ENCODE results near the gene KIF21B. TPM values are rescaled to one million over a fixed set of nuclear protein-coding genes. Genes with fewer than 3 reads are reported as not detected.

The KIF21B gene
- total and polyA plus RNA-seq, 7 donors, result 0.28 to 18.4 (median 0.81) TPM

DNA sequence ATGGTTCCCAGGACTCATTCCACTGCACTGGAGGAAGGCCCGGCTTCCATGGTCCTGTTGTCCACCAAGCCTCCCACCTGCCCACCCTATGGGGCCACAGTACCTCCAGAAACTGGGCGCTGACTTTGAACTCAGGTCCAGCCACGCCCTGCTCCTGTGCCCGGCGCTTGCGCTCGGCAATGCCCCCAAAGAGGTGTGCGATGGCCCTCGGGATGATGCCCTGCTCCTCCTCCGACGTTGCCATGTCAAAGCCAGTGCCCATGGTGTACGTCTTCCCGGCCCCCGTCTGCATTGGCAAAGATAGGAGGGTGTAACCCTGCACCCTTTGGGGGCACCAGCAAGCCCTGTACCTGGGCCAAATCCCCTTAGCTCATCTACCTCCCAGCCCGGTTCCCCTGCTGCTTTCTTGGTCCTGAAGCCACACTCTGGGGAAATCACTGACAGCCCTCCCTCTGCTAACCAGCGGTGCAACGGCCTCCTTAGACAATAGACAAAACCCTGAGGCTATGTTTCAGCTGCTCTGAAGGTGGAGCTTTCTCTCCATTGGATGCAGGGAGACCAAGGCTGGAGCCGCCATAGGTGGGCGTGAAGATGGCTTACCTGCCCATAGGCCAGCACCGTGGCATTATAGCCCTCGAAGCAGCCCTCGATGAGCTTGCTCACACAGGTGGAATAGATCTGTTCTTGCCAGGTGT, 14.7 kb downstream of the KIF21B start:
- no peak for TF ChIP-seq POLR2AphosphoS5 (IDR thresholded peaks at IDR 0.05)
- TF ChIP-seq POLR2A (IDR thresholded peaks at IDR 0.05), result no peak
- no peak for TF ChIP-seq EP300 (IDR thresholded peaks at IDR 0.05)
- TF ChIP-seq, protein P1, sequence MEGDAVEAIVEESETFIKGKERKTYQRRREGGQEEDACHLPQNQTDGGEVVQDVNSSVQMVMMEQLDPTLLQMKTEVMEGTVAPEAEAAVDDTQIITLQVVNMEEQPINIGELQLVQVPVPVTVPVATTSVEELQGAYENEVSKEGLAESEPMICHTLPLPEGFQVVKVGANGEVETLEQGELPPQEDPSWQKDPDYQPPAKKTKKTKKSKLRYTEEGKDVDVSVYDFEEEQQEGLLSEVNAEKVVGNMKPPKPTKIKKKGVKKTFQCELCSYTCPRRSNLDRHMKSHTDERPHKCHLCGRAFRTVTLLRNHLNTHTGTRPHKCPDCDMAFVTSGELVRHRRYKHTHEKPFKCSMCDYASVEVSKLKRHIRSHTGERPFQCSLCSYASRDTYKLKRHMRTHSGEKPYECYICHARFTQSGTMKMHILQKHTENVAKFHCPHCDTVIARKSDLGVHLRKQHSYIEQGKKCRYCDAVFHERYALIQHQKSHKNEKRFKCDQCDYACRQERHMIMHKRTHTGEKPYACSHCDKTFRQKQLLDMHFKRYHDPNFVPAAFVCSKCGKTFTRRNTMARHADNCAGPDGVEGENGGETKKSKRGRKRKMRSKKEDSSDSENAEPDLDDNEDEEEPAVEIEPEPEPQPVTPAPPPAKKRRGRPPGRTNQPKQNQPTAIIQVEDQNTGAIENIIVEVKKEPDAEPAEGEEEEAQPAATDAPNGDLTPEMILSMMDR (IDR thresholded peaks at IDR 0.05), result no peak
- Histone ChIP-seq H3K4me1 (no peaks in the 10 kb centered on the region), H3K36me3 (no peaks in the 10 kb centered on the region), H3K9me3 (no peaks in the 10 kb centered on the region), H3K4me3 (no peak overlapping the region), H3K27ac (no peak overlapping the region), H3K27me3 (peaks cover 0 to 14% (median 6%) of the 10 kb centered on the region in 3 donors)
- 88 to 94% methylated on average over 22 of the region's 22 CpGs for WGBS, 2 donors
- intact Hi-C loops (cut with DNase I), result no loop called here
- DNase-seq, result no peak

DNA sequence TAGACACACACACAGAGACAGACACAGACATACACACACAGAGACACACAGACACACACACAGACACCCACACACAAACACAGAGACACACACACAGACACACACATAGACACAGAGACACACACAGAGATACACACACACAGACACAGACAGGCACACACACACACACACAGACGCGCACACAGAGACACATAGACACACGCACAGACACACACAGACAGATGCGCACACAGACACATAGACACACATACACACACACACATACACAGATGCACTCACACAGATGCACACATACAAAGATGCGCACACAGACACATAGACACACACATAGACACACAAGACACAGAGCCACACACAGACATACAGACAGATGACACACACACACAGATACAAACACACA, 16.0 kb downstream of the KIF21B start:
- peaks cover 0 to 8% (median 6%) of the 10 kb centered on the region in 3 donors for H3K27me3 ChIP-seq
- DNase-seq, result no peak
- 88 to 97% methylated on average over 5 of the region's 5 CpGs for WGBS, 2 donors
- no peak overlapping the region for H3K27ac ChIP-seq
- H3K36me3 ChIP-seq, result no peaks in the 10 kb centered on the region
- TF ChIP-seq EP300 (IDR thresholded peaks at IDR 0.05) (no peak), POLR2A (IDR thresholded peaks at IDR 0.05) (no peak), POLR2AphosphoS5 (IDR thresholded peaks at IDR 0.05) (no peak)
- TF ChIP-seq, protein P1 (IDR thresholded peaks at IDR 0.05), result no peak
- H3K9me3 ChIP-seq, result no peaks in the 10 kb centered on the region
- no peak overlapping the region for H3K4me3 ChIP-seq
- no peaks in the 10 kb centered on the region for H3K4me1 ChIP-seq
- intact Hi-C loops (cut with DNase I), result no loop called here

DNA sequence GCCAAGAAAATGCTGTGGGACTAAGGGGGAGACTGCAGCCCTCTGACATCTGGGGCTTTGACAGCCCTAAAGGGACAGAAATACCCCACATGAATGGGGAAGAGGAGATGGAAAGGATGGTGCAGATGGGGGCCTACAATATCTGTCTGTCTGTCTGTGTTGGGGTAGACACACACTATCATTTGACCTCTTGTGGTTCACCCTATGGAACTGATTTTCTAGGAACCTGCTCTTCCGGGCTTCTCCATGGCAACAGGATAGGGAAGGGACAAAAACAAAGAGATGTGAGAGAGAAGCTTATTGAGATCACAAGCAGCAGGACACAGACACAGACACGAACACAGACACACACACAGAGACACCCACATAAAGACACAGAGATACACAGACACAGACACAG, 17.1 kb downstream of the KIF21B start:
- no peaks in the 10 kb centered on the region for H3K36me3 ChIP-seq
- no peak for DNase-seq
- peaks cover 0 to under 1% (median under 1%) of the 10 kb centered on the region in 3 donors for H3K27me3 ChIP-seq
- H3K4me3 ChIP-seq, result no peak overlapping the region
- intact Hi-C loops (cut with DNase I), result no loop called here
- WGBS, 2 donors, result 24 to 68% methylated on average over 2 of the region's 2 CpGs
- H3K4me1 ChIP-seq, result no peaks in the 10 kb centered on the region
- no peaks in the 10 kb centered on the region for H3K9me3 ChIP-seq
- TF ChIP-seq EP300 (IDR thresholded peaks at IDR 0.05) (no peak), POLR2A (IDR thresholded peaks at IDR 0.05) (no peak), POLR2AphosphoS5 (IDR thresholded peaks at IDR 0.05) (no peak)
- TF ChIP-seq, protein P1 (IDR thresholded peaks at IDR 0.05), result no peak
- H3K27ac ChIP-seq, result no peak overlapping the region

DNA sequence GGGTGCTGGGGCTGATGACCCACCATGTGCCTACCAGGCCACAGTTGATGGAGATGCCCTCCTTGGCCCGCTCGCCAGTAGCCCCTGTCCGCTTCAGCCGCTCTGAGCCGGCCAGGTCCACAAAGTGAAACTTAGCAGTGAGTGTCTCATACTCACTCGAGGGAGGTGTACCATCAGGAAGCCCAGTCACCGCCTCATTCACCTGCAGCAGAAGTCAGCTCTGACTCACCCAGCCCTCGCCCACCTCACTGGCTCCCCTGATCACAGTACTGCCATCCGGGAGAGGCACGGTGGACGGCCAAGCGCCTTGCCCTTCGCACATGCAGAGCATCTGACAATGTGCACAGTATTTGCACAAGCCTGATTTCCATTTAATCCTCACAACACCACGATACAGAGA, 18.8 kb downstream of the KIF21B start:
- Histone ChIP-seq H3K9me3 (no peaks in the 10 kb centered on the region), H3K4me3 (no peak overlapping the region), H3K27me3 (no peaks in the 10 kb centered on the region), H3K36me3 (no peaks in the 10 kb centered on the region), H3K27ac (no peak overlapping the region), H3K4me1 (no peaks in the 10 kb centered on the region)
- TF ChIP-seq POLR2AphosphoS5 (IDR thresholded peaks at IDR 0.05) (no peak), EP300 (IDR thresholded peaks at IDR 0.05) (no peak), POLR2A (IDR thresholded peaks at IDR 0.05) (no peak)
- TF ChIP-seq, protein P1 (IDR thresholded peaks at IDR 0.05), result no peak
- no peak for DNase-seq
- WGBS, 2 donors, result 79 to 91% methylated on average over 14 of the region's 14 CpGs
- intact Hi-C loops (cut with DNase I), result no loop called here

DNA sequence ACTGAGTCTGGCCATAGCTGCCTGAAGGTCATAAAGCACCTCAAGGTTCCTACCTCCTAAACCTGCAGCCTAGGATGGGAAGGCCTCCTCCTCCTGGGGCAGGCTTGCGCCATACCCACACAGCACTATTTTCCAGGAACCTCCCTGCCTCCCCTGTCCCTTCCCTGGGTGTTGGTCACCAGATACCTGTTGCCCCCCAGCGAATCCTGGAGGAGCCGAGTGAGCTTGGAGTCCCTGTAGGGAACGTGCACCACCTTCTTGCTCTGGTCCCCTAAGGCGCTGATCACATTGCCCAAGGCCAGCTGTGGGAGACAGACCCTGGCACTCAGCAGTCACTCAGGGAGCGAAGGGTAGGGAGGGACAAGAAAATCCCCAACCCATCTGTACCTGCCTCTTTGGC, 19.4 kb downstream of the KIF21B start:
- H3K9me3 ChIP-seq, result no peaks in the 10 kb centered on the region
- intact Hi-C loops (cut with DNase I), result no loop called here
- no peak for TF ChIP-seq EP300 (IDR thresholded peaks at IDR 0.05)
- TF ChIP-seq POLR2AphosphoS5 (IDR thresholded peaks at IDR 0.05), result no peak
- no peak for TF ChIP-seq POLR2A (IDR thresholded peaks at IDR 0.05)
- TF ChIP-seq, protein P1 (IDR thresholded peaks at IDR 0.05), result no peak
- H3K27me3 ChIP-seq, result no peaks in the 10 kb centered on the region
- H3K4me1 ChIP-seq, result no peaks in the 10 kb centered on the region
- H3K27ac ChIP-seq, result no peak overlapping the region
- no peaks in the 10 kb centered on the region for H3K36me3 ChIP-seq
- no peak for DNase-seq
- WGBS, 2 donors, result 97% methylated on average over 6 of the region's 6 CpGs
- no peak overlapping the region for H3K4me3 ChIP-seq

All from sigmoid colon (tissue), 7 donors.